Mesendoderm (in vitro differentiated cells): ENCODE data around the gene SPACA6.

Experiments used
- DNase-seq: peaks from one replicate; pipeline ENCODE4 v3.0.0; 2013
- H2AK5ac ChIP-seq: 2 replicates; pipeline ENCODE4 v1.6.1; 2013; ENCODE audit warnings: low read length, inconsistent platforms
- H2BK120ac ChIP-seq: 2 replicates; pipeline ENCODE4 v1.6.1; 2013; ENCODE audit warnings: low read depth, mild to moderate bottlenecking, low read length, moderate library complexity, mixed read lengths
- H2BK15ac ChIP-seq: replicated peaks from 2 replicates; pipeline ENCODE4 v1.6.1; 2013; ENCODE audit warnings: low read depth, mild to moderate bottlenecking, moderate library complexity
- H2BK5ac ChIP-seq: 2 replicates; pipeline ENCODE4 v1.6.1; 2013; ENCODE audit warnings: low read length, inconsistent platforms
- H3K18ac ChIP-seq: 2 replicates; pipeline ENCODE4 v1.6.1; 2013; ENCODE audit warnings: mild to moderate bottlenecking, low read length, mixed read lengths
- H3K23ac ChIP-seq: one replicate; pipeline ENCODE4 v1.6.1; 2013; ENCODE audit warnings: low read length
- H3K27ac ChIP-seq: 2 replicates; pipeline ENCODE4 v1.5.1; 2013; ENCODE audit warnings: low read depth, mild to moderate bottlenecking, inconsistent platforms, low read length, moderate library complexity
- H3K27me3 ChIP-seq: 2 replicates; pipeline ENCODE4 v1.6.1; 2013; ENCODE audit warnings: low read length, control low read depth, mild to moderate bottlenecking, inconsistent platforms; ENCODE audit not compliant: insufficient read depth, poor library complexity
- H3K36me3 ChIP-seq: 2 replicates; pipeline ENCODE4 v1.6.1; 2013; ENCODE audit warnings: low read length, inconsistent platforms; ENCODE audit not compliant: control insufficient read depth, insufficient read depth
- H3K4ac ChIP-seq: one replicate; pipeline ENCODE4 v1.6.1; 2013; ENCODE audit warnings: low read depth, mild to moderate bottlenecking, low read length, moderate library complexity
- H3K4me1 ChIP-seq: 2 replicates; pipeline ENCODE4 v1.6.1; 2013; ENCODE audit warnings: low read depth, low read length, inconsistent platforms; ENCODE audit not compliant: control insufficient read depth
- H3K4me2 ChIP-seq: 2 replicates; pipeline ENCODE4 v1.6.1; 2013; ENCODE audit warnings: low read length
- H3K4me3 ChIP-seq: 2 replicates; pipeline ENCODE4 v1.5.1; 2013; ENCODE audit warnings: mild to moderate bottlenecking, low read length
- H3K56ac ChIP-seq: one replicate; pipeline ENCODE4 v1.6.1; 2013; ENCODE audit warnings: low read length
- H3K79me1 ChIP-seq: 2 replicates; pipeline ENCODE4 v1.6.1; 2013; ENCODE audit warnings: low read length, inconsistent platforms
- H3K79me2 ChIP-seq: 2 replicates; pipeline ENCODE4 v1.6.1; 2013; ENCODE audit warnings: mild to moderate bottlenecking, low read length; ENCODE audit not compliant: control insufficient read depth, insufficient read depth
- H3K9ac ChIP-seq: 2 replicates; pipeline ENCODE4 v1.6.1; 2013; ENCODE audit warnings: low read length, inconsistent platforms
- H4K5ac ChIP-seq: one replicate; pipeline ENCODE4 v1.6.1; 2013; ENCODE audit warnings: low read length
- H4K8ac ChIP-seq: one replicate; pipeline ENCODE4 v1.6.1; 2013; ENCODE audit warnings: low read depth, mild to moderate bottlenecking, control low read depth, low read length, moderate library complexity
- WGBS: extraction: QIAGEN DNeasy Blood & Tissue Kit; methylation state at CpG from one replicate; pipeline ENCODE4 v1.1.7; 2013; ENCODE audit warnings: low lambda C conversion rate, missing lambda C conversion rate; ENCODE audit not compliant: insufficient coverage; ENCODE audit errors: extremely low coverage; 5-methylcytosine and 5-hydroxymethylcytosine counted together

SPACA6 gene

GRCh38 chr19:51709575-51709974 lies 16.4 kb downstream of the SPACA6 start:
- DNase-seq, result no peak
- Histone ChIP-seq H3K4me2 (no peak overlapping the region), H4K5ac (no peak overlapping the region), H3K27me3 (no peaks in the 10 kb centered on the region), H3K36me3 (peaks cover 1% of the 10 kb centered on the region), H2AK5ac (no peak overlapping the region), H3K79me2 (no peaks in the 10 kb centered on the region), H3K9ac (no peak overlapping the region), H3K23ac (no peak overlapping the region), H2BK5ac (no peak overlapping the region), H3K27ac (no peak overlapping the region), H3K4ac (no peak overlapping the region), H4K8ac (no peak overlapping the region), H3K4me3 (no peak overlapping the region), H2BK15ac (no peak overlapping the region), H3K56ac (no peak overlapping the region), H3K4me1 (no peaks in the 10 kb centered on the region), H3K79me1 (no peaks in the 10 kb centered on the region), H3K18ac (no peak overlapping the region), H2BK120ac (no peak overlapping the region)
- no CpG with 5 or more reads among the region's 6 CpGs for WGBS

- no peak overlapping the region for H3K4me2 ChIP-seq
- H3K27ac ChIP-seq, result no peak overlapping the region
- H3K56ac ChIP-seq, result no peak overlapping the region
- H4K5ac ChIP-seq, result no peak overlapping the region
- no peak overlapping the region for H2BK5ac ChIP-seq
- no peak overlapping the region for H3K4me3 ChIP-seq
- H3K9ac ChIP-seq, result no peak overlapping the region
- H2AK5ac ChIP-seq, result no peak overlapping the region
- WGBS, result no CpG with 5 or more reads among the region's 2 CpGs
- no peak for DNase-seq
- peaks cover under 1% of the 10 kb centered on the region for H3K36me3 ChIP-seq
- H3K27me3 ChIP-seq, result no peaks in the 10 kb centered on the region
- H2BK120ac ChIP-seq, result no peak overlapping the region
- no peak overlapping the region for H3K23ac ChIP-seq
- H2BK15ac ChIP-seq, result no peak overlapping the region
- H3K79me1 ChIP-seq, result no peaks in the 10 kb centered on the region
- H3K18ac ChIP-seq, result no peak overlapping the region
- no peak overlapping the region for H4K8ac ChIP-seq
- no peaks in the 10 kb centered on the region for H3K4me1 ChIP-seq
- H3K79me2 ChIP-seq, result no peaks in the 10 kb centered on the region
- H3K4ac ChIP-seq, result no peak overlapping the region
These were observed 17.0 kb downstream of the SPACA6 start for GRCh38 chr19:51710163-51710562.

GRCh38 chr19:51711702-51712101 lies 18.6 kb downstream of the SPACA6 start:
- H3K27ac ChIP-seq, result no peak overlapping the region
- no peak overlapping the region for H4K8ac ChIP-seq
- H3K4me1 ChIP-seq, result no peaks in the 10 kb centered on the region
- no peak for DNase-seq
- H2BK120ac ChIP-seq, result no peak overlapping the region
- no peak overlapping the region for H2BK15ac ChIP-seq
- H3K4me3 ChIP-seq, result no peak overlapping the region
- H4K5ac ChIP-seq, result no peak overlapping the region
- no peak overlapping the region for H3K56ac ChIP-seq
- no peak overlapping the region for H3K4me2 ChIP-seq
- no peak overlapping the region for H3K18ac ChIP-seq
- H2AK5ac ChIP-seq, result no peak overlapping the region
- H3K36me3 ChIP-seq, result no peaks in the 10 kb centered on the region
- no peak overlapping the region for H3K4ac ChIP-seq
- no peaks in the 10 kb centered on the region for H3K79me1 ChIP-seq
- H3K27me3 ChIP-seq, result no peaks in the 10 kb centered on the region
- H3K79me2 ChIP-seq, result no peaks in the 10 kb centered on the region
- H3K9ac ChIP-seq, result no peak overlapping the region
- no CpG with 5 or more reads among the region's 1 CpG for WGBS
- no peak overlapping the region for H2BK5ac ChIP-seq
- no peak overlapping the region for H3K23ac ChIP-seq

DNA sequence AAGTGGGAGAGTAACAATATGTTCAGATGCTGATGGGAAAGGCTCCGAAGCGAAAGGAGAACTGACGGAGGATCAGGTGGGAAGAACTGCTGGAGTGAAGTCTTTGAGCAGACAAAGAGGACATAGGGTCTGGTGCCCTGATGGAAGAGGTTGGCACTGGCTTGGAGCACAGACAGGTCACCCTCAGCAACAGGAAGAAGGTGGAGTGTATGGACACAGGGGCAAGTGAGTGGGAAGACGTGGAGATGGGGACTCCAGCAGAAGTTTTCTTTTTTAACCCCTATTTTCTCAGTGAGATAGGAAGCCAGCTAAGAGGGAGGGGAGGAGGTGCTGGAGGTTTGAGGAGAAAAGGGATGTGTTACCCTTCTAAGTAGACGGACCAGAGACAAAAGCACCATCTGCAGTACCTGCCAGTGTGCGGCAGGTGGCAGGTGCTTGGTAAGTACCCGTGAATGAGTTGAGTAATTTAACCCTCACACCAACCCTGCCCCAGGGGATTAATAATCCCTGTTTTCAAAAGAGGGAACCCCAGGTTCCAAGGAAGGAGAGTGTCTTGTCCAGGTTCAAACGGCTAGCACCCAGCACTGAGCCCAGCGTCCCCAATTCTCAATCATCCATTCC lies 19.4 kb downstream of the SPACA6 start:
- H3K79me2 ChIP-seq, result no peaks in the 10 kb centered on the region
- no peak overlapping the region for H3K4me3 ChIP-seq
- H2BK120ac ChIP-seq, result no peak overlapping the region
- peak; percentile 88 for DNase-seq
- H3K56ac ChIP-seq, result no peak overlapping the region
- no peaks in the 10 kb centered on the region for H3K27me3 ChIP-seq
- no peak overlapping the region for H3K9ac ChIP-seq
- no peak overlapping the region for H4K8ac ChIP-seq
- H3K23ac ChIP-seq, result no peak overlapping the region
- no CpG with 5 or more reads among the region's 9 CpGs for WGBS
- H3K4me1 ChIP-seq, result no peaks in the 10 kb centered on the region
- no peak overlapping the region for H2BK15ac ChIP-seq
- no peak overlapping the region for H3K4ac ChIP-seq
- H3K18ac ChIP-seq, result no peak overlapping the region
- no peak overlapping the region for H3K27ac ChIP-seq
- no peaks in the 10 kb centered on the region for H3K79me1 ChIP-seq
- no peak overlapping the region for H3K4me2 ChIP-seq
- H2BK5ac ChIP-seq, result no peak overlapping the region
- no peaks in the 10 kb centered on the region for H3K36me3 ChIP-seq
- H2AK5ac ChIP-seq, result no peak overlapping the region
- H4K5ac ChIP-seq, result no peak overlapping the region

- no peaks in the 10 kb centered on the region for H3K79me1 ChIP-seq
- no peaks in the 10 kb centered on the region for H3K4me1 ChIP-seq
- no peaks in the 10 kb centered on the region for H3K36me3 ChIP-seq
- no peak overlapping the region for H2BK15ac ChIP-seq
- H4K5ac ChIP-seq, result no peak overlapping the region
- WGBS, result no CpG with 5 or more reads among the region's 74 CpGs
- H3K4ac ChIP-seq, result no peak overlapping the region
- no peak overlapping the region for H3K27ac ChIP-seq
- H2BK120ac ChIP-seq, result no peak overlapping the region
- no peak overlapping the region for H2BK5ac ChIP-seq
- no peak overlapping the region for H3K9ac ChIP-seq
- no peak for DNase-seq
- H3K27me3 ChIP-seq, result peaks cover under 1% of the 10 kb centered on the region
- H3K79me2 ChIP-seq, result no peaks in the 10 kb centered on the region
- no peak overlapping the region for H3K4me2 ChIP-seq
- H3K18ac ChIP-seq, result no peak overlapping the region
- no peak overlapping the region for H4K8ac ChIP-seq
- no peak overlapping the region for H3K4me3 ChIP-seq
- H2AK5ac ChIP-seq, result no peak overlapping the region
- H3K23ac ChIP-seq, result no peak overlapping the region
- no peak overlapping the region for H3K56ac ChIP-seq
These were observed 20.5 kb downstream of the SPACA6 start for GRCh38 chr19:51713319-51714285.
